BLaER1 treated with 17β-estradiol and CSF1 and Interleukin-3, amounts not matched to agents 10 nM and 100 nM (cell line): ENCODE measurements around the gene SIPA1L3.
"Not testable (repeated sequence)": the region's sequence is repeated elsewhere in the genome, so short reads cannot be mapped to it uniquely, and the experiment has no call there.

Experiments
- H3K27ac ChIP-seq, 11 experiments: shearing (Covaris generic); formaldehyde crosslinking; 2 replicates each; pipeline ENCODE4 v1.8.1; 2022
- H3K27me3 ChIP-seq, 11 experiments: shearing (Covaris generic); formaldehyde crosslinking; 2 replicates each; pipeline ENCODE4 v1.8.1; 2022
- H3K36me3 ChIP-seq, 11 experiments: shearing (Covaris generic); formaldehyde crosslinking; 2 replicates each; pipeline ENCODE4 v1.8.1; 2022
- H3K4me1 ChIP-seq, 10 experiments: shearing (Covaris generic); formaldehyde crosslinking; 2 replicates each; pipeline ENCODE4 v1.8.1; 2022
- H3K4me2 ChIP-seq, 11 experiments: shearing (Covaris generic); formaldehyde crosslinking; 2 replicates each; pipeline ENCODE4 v1.8.1; 2022
- H3K4me3 ChIP-seq, 10 experiments: shearing (Covaris generic); formaldehyde crosslinking; 2 replicates each; pipeline ENCODE4 v1.8.1; 2022
- H3K9ac ChIP-seq, 11 experiments: shearing (Covaris generic); formaldehyde crosslinking; 2 replicates each; pipeline ENCODE4 v1.8.1; 2022
- H3K9me3 ChIP-seq, 11 experiments: shearing (Covaris generic); formaldehyde crosslinking; replicated peaks in 1 of 11; 2 replicates each; pipeline ENCODE4 v1.8.1; 2022
- H4K20me1 ChIP-seq, 11 experiments: shearing (Covaris generic); formaldehyde crosslinking; 2 replicates each; pipeline ENCODE4 v1.8.1; 2022
- Cebpa-rat ChIP-seq, 11 experiments: shearing (Covaris generic); IDR thresholded peaks; 2 replicates each; pipeline ENCODE4 v1.8.1; 2022

The SIPA1L3 gene

DNA sequence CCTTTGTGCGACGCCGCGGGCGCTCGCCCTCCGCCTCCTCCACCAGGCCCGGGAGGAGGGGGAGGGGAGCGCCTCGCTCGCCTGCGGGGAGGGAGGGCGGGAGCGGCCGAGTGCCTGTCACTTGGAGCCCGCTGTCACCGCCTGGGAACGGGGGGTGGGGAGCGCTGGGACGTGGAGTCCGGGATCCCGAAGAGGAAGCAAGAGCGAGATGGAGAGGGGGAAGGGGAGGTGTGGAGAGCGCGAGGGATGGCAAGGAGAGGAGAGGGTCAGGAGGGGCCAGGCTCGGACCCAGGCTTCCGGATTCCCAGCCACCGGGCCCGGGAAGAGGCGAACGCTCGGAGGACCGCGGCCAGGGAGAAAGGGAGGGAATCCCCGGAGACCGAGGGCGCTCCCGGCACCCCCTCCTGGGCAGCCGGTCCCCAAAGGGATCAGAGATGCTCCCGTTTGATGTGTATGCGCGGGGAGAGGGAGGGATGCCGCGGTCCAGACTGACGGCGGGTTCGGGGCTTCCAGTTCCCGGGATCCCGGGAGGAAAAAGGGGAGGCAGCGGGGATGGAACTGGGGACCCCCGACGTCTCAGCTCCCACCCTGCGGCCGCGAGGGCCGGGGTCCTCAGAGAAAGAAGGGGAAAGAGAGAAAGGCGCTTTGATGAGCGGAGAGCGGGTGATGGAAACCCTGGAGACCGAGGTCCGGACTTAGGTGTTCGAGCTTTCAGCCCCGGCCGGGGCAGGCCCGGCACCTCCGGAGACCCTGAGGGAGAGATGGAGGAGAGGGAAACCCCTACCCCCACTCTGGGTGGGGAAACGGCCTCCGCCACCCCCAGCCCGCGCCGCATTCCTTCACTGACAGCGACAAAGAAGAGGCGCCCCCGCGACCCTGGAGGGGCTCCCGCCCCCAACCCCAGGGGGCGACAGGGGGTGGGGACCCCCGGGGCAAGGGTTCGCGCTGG, 321.8 kb downstream of the SIPA1L3 start:
- peak overlapping the region in 10 of 11 experiments; percentile 49 to 79 (median 72); a peak in 20 of 22 replicates for H3K9ac ChIP-seq
- H3K4me2 ChIP-seq = peak overlapping the region; percentile 98 to 100 (median 100)
- H3K4me3 ChIP-seq = peak overlapping the region; percentile 51 to 80 (median 70)

DNA sequence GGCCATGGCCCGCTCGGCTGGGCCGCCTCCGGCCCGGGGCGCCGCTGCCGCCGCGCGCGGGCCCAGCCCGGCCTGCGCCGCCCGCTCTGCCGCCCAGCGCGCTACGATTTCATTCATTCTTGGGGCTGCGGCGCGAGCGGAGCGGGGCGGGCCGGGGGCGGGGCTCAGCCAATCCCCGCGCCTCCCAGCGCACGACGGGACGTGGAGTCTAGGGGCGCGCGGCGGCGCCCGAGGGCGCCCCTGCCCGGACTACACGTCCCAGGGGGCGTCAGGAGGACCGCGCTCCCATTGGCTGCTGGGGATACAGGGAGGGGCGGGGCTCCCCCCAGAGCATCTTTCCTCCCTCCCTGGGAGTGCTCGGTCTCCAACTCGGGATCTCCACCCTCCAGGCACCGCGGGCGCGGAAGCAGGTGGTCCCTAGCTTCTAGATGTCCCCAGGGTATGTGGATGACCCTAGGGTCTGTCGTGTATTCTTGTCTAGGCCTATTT, 322.6 kb downstream of the SIPA1L3 start:
- Histone ChIP-seq H3K4me2 (peak overlapping the region; percentile 98 to 100 (median 100); a peak in 21 of 22 replicates), H3K4me3 (peak overlapping the region; percentile 51 to 80 (median 70); a peak in 19 of 20 replicates)

More for the DNA sequence above, 321.8 kb downstream of the SIPA1L3 start:
- no peaks in the 10 kb centered on the region for H3K36me3 ChIP-seq
- peaks cover 7 to 33% (median 28%) of the 10 kb centered on the region in 10 experiments; a peak in 18 of 20 replicates for H3K4me1 ChIP-seq
- peaks cover 28 to 47% (median 40%) of the 10 kb centered on the region in 11 experiments for H3K27me3 ChIP-seq
- H3K9me3 ChIP-seq = no peaks in the 10 kb centered on the region
- H4K20me1 ChIP-seq = peaks cover 0 to 16% (median 4%) of the 10 kb centered on the region in 11 experiments; a peak in 5 of 22 replicates
- peak overlapping the region in 6 of 11 experiments; percentile 3 to 47 (median 26); a peak in 7 of 22 replicates for H3K27ac ChIP-seq
- TF ChIP-seq Cebpa-rat (IDR thresholded peaks at IDR 0.05) = no peak

DNA sequence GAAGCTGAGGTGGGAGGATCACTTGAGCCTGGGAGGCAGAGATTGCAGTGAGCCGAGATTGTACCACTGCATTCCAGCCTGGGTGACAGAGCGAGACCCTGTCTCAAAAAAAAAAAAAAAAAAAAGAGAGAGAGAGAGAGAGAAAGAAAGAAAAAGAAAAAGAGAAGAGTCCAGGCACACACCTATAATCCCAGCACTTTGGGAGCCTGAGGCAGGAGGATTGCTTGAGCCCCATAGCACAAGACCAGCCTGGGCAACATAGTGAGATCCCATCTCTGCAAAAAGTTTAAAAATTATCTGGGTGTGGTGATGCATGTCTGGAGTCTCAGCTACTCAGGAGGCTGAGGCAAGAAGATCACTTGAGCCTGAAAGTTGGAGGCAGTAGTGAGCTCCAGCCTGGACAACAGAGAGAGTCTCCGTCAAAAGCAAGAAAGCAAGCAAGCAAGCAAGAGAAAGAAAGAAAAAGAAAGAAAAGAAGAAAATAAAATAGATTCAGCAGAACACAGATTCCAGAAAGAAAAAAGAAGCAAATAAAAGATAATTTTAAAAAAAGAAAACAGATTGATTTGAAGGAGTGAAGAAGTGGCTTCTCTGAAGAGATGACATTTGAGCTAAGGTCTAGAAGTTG, 323.6 kb downstream of the SIPA1L3 start:
- H3K9me3 ChIP-seq, H3K36me3 ChIP-seq, H3K9ac ChIP-seq, H3K4me3 ChIP-seq, H3K27ac ChIP-seq, H3K4me2 ChIP-seq: not testable (repeated sequence)
- peaks cover 0 to 16% (median 0%) of the 10 kb centered on the region in 11 experiments; a peak in 5 of 22 replicates for H4K20me1 ChIP-seq
- peaks cover 28 to 47% (median 40%) of the 10 kb centered on the region in 11 experiments for H3K27me3 ChIP-seq
- peaks cover 7 to 31% (median 24%) of the 10 kb centered on the region in 10 experiments; a peak in 18 of 20 replicates for H3K4me1 ChIP-seq

More for the DNA sequence above, 322.6 kb downstream of the SIPA1L3 start:
- peaks cover 7 to 31% (median 24%) of the 10 kb centered on the region in 10 experiments; a peak in 18 of 20 replicates for H3K4me1 ChIP-seq
- TF ChIP-seq Cebpa-rat (IDR thresholded peaks at IDR 0.05) = no peak
- peak overlapping the region in 7 of 11 experiments; percentile 65 to 79 (median 76); a peak in 9 of 22 replicates for H3K9ac ChIP-seq
- H3K36me3 ChIP-seq = no peaks in the 10 kb centered on the region
- H3K27me3 ChIP-seq = peaks cover 28 to 47% (median 40%) of the 10 kb centered on the region in 11 experiments
- peaks cover 0 to 16% (median 3%) of the 10 kb centered on the region in 11 experiments; a peak in 5 of 22 replicates for H4K20me1 ChIP-seq
- no peak overlapping the region for H3K27ac ChIP-seq
- H3K9me3 ChIP-seq = no peaks in the 10 kb centered on the region

DNA sequence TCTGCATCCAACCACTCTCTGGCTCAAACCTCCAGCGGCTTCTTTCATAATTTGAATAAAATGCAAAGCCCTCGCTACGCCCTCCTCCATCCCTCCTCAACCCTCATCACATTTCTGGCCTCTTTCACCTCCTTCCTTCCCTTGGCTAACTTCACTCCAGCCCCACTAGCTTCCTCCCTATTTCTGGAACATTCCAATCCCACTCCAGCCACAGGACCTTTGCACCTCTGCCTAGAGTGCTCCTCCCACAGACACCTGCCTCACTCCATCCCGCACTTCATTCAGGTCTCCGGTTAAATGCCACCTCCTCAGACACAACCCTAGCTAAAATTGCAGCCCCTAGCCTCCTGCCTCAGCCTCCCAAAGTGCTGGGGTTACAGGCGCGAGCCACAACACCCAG, 324.9 kb downstream of the SIPA1L3 start:
- Histone ChIP-seq H3K4me1 (peaks cover 7 to 25% (median 17%) of the 10 kb centered on the region in 10 experiments; a peak in 18 of 20 replicates), H3K9me3 (no peaks in the 10 kb centered on the region), H3K4me2 (no peak overlapping the region), H3K9ac (no peak overlapping the region), H3K36me3 (no peaks in the 10 kb centered on the region), H3K4me3 (no peak overlapping the region), H4K20me1 (peaks cover 0 to 12% (median 0%) of the 10 kb centered on the region in 11 experiments; a peak in 2 of 22 replicates), H3K27ac (no peak overlapping the region), H3K27me3 (peaks cover 28 to 47% (median 40%) of the 10 kb centered on the region in 11 experiments)
- TF ChIP-seq Cebpa-rat (IDR thresholded peaks at IDR 0.05) = no peak

DNA sequence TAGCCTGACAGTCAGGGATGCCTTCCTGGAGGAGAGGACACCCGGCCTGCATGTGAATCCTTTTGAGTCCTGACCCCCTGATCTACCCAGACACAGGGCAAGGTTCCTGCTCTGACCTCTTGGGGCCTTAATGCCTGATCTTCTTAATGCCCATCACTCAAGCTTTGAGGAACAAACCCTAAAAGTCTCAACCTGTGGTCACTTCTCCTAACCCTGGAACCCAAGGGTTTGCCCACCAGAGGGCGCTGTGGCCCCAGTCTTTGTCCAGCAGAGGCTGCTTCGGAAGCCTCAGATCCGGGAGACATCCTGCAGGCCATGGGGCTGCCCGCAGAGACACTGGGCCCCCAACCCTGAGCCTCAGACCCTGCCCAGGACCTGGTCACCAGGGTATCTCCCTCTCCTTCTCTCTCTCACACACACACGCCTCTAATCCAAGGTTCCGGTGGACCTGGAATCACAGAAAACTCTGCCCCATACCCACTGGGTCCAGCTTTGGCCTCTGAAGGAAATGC, 326.8 kb downstream of the SIPA1L3 start:
- H3K27ac ChIP-seq = no peak overlapping the region
- H3K4me1 ChIP-seq = peaks cover 3 to 11% (median 4%) of the 10 kb centered on the region in 10 experiments; a peak in 11 of 20 replicates
- no peak overlapping the region; a peak in 1 of 22 replicates for H3K4me2 ChIP-seq
- H3K27me3 ChIP-seq = peaks cover 16 to 33% (median 27%) of the 10 kb centered on the region in 11 experiments
- H3K4me3 ChIP-seq = no peak overlapping the region
- no peaks in the 10 kb centered on the region for H3K36me3 ChIP-seq
- H3K9ac ChIP-seq = 0 out of 22 replicates have a peak overlapping the region, but pooled peaks of 1 of the 11 experiments have one; percentile 1
- no peak for TF ChIP-seq Cebpa-rat (IDR thresholded peaks at IDR 0.05)
- H4K20me1 ChIP-seq = peaks cover 0 to 7% (median 0%) of the 10 kb centered on the region in 11 experiments; a peak in 2 of 22 replicates
- no peaks in the 10 kb centered on the region for H3K9me3 ChIP-seq

DNA sequence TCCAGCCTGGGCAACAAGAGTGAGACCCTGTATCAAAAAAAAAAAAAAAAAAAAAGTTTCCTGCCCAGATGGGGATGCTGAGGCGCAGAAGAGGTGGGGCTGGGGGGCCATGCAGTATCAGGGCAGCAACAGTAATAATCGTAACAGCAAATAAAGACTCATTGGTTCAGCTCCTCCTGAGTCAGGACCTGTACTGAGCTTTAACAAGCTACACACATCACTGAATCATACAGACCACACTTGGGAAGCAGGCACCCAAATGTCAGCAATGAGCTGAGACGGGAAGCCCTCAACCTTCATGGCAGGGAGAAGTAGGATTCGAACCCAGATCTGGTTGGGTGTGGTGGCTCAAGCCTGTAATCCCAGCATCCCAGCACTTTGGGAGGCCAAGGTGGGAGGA, 327.6 kb downstream of the SIPA1L3 start:
- Histone ChIP-seq H3K4me3 (no peak overlapping the region), H3K27ac (no peak overlapping the region), H3K4me2 (no peak overlapping the region), H3K4me1 (peaks cover 0 to 6% (median 0%) of the 10 kb centered on the region in 10 experiments; a peak in 3 of 20 replicates), H3K27me3 (peaks cover 12 to 29% (median 23%) of the 10 kb centered on the region in 11 experiments; a peak in 21 of 22 replicates), H3K9ac (no peak overlapping the region), H3K9me3 (no peaks in the 10 kb centered on the region), H4K20me1 (peaks cover 0 to 7% (median 0%) of the 10 kb centered on the region in 11 experiments; a peak in 2 of 22 replicates), H3K36me3 (no peaks in the 10 kb centered on the region)
- no peak for TF ChIP-seq Cebpa-rat (IDR thresholded peaks at IDR 0.05)

DNA sequence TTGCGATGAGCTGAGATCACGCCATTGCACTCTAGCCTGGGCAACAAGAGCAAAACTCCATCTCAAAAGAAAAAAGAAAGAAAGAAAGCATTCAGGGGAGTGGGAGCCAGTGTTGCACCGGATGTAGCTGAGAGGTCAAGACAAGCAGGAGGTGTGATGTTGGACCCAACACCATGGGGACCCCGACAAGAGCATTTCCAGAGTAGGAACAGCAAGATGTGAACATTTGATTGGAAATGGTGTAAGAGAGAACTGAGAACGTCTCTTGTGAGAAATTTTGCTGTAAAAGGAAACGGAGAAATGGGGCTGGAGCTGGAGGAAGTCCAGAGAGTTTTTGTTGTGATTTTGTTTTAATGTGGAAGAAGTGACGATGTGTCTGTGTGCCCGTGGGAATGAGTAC, 332.8 kb downstream of the SIPA1L3 start:
- Histone ChIP-seq H3K9me3 (no peaks in the 10 kb centered on the region), H3K4me2 (no peak overlapping the region), H3K36me3 (no peaks in the 10 kb centered on the region), H4K20me1 (no peaks in the 10 kb centered on the region), H3K9ac (no peak overlapping the region), H3K27ac (no peak overlapping the region), H3K27me3 (no peaks in the 10 kb centered on the region), H3K4me1 (peaks cover 0 to 17% (median 4%) of the 10 kb centered on the region in 10 experiments; a peak in 6 of 20 replicates), H3K4me3 (no peak overlapping the region)
- TF ChIP-seq Cebpa-rat (IDR thresholded peaks at IDR 0.05) = no peak

DNA sequence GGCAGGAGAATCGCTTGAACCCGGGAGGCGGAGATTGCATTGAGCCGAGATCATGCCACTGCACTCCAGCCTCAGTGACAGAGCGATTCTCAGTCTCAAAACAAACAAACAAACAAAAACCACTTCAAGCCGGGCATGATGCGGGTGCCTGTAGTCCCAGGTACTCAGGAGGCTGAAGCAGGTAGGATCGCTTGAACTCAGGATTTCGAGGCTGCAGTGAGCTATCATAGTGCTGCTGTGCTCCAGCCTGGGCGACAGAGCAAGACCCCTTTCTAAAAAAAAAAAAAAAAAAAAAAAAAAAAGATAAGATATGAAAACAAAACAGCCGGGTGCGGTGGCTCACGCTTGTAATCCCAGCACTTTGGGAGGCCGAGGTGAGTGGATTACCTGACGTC, 336.3 kb downstream of the SIPA1L3 start:
- Histone ChIP-seq H3K27me3 (no peaks in the 10 kb centered on the region), H3K4me1 (peaks cover 0 to 35% (median 13%) of the 10 kb centered on the region in 10 experiments; a peak in 13 of 20 replicates), H3K27ac (peak overlapping the region in 9 of 11 experiments; percentile 46 to 80 (median 59); a peak in 15 of 22 replicates), H4K20me1 (no peaks in the 10 kb centered on the region), H3K9ac (peak overlapping the region; percentile 27 to 78 (median 65); a peak in 17 of 22 replicates), H3K36me3 (peaks cover 0 to 6% (median 0%) of the 10 kb centered on the region in 11 experiments; a peak in 2 of 22 replicates), H3K4me2 (peak overlapping the region; percentile 40 to 79 (median 57)), H3K4me3 (peak overlapping the region in 6 of 10 experiments; percentile 38 to 54 (median 44); a peak in 4 of 20 replicates), H3K9me3 (no peaks in the 10 kb centered on the region)
- TF ChIP-seq Cebpa-rat (IDR thresholded peaks at IDR 0.05) = no peak
